HepG2 (cell line): ENCODE measurements around the gene SEMA4B. TPM values are rescaled to one million over a fixed set of nuclear protein-coding genes. Genes with fewer than 3 reads are reported as not detected.

Experiments used
- BORCS8-MEF2B ChIP-seq: sonication (generic); formaldehyde crosslinking; IDR thresholded peaks from 2 replicates; pipeline ENCODE4 v1.8.0; 2022; ENCODE audit warnings: mild to moderate bottlenecking, missing genetic modification reagents
- E2F1 ChIP-seq: sonication (generic); formaldehyde crosslinking; IDR thresholded peaks from 2 replicates; pipeline ENCODE4 v1.5.0; 2020; ENCODE audit warnings: missing genetic modification reagents
- HDAC2 ChIP-seq: sonication (generic); formaldehyde crosslinking; IDR thresholded peaks from 2 replicates; pipeline ENCODE4 v1.4.0; 2020; ENCODE audit warnings: missing genetic modification reagents
- IRX3 ChIP-seq: sonication (generic); formaldehyde crosslinking; IDR thresholded peaks from 2 replicates; pipeline ENCODE4 v1.8.1; 2023; ENCODE audit warnings: mild to moderate bottlenecking, low read depth, missing genetic modification reagents, borderline replicate concordance
- MIER3 ChIP-seq: IDR thresholded peaks from 2 replicates; pipeline ENCODE4 v1.6.1; 2016; ENCODE audit warnings: missing compliant biosample characterization, borderline replicate concordance
- MIXL1 ChIP-seq: IDR thresholded peaks from 2 replicates; pipeline ENCODE4 v1.6.1; 2016
- NBN ChIP-seq: fragments of 450-650 bp; conservative IDR thresholded peaks from 2 replicates; pipeline ENCODE4 v1.6.1; 2017
- NFE2L1 ChIP-seq: sonication (generic); formaldehyde crosslinking; IDR thresholded peaks from 2 replicates; pipeline ENCODE4 v1.4.0; 2020; ENCODE audit warnings: missing genetic modification reagents, mild to moderate bottlenecking, borderline replicate concordance
- NR2F1 ChIP-seq, 2 experiments: fragments of 450-650 bp in 1 of 2; formaldehyde crosslinking in 1 of 2; IDR thresholded peaks; 2 replicates each; pipeline versions ENCODE4 v1.5.0 to v1.6.1; 2016 to 2020; ENCODE audit warnings: mild to moderate bottlenecking in 1 of 2, missing compliant biosample characterization in 1 of 2, missing genetic modification reagents in 1 of 2, moderate library complexity in 1 of 2
- POLR2AphosphoS2 ChIP-seq: IDR thresholded peaks from 2 replicates; pipeline ENCODE4 v1.6.1; 2011; ENCODE audit warnings: low read depth, low read length, improper control_type of control experiment
- SIX1 ChIP-seq: sonication (generic); formaldehyde crosslinking; IDR thresholded peaks from 2 replicates; pipeline ENCODE4 v1.4.0; 2020; ENCODE audit warnings: missing genetic modification reagents, borderline replicate concordance
- SP1 ChIP-seq, 2 experiments: fragments of 450-650 bp in 1 of 2; sonication (generic) in 1 of 2; formaldehyde crosslinking in 1 of 2; IDR thresholded peaks; 2 replicates each; pipeline versions ENCODE4 v1.4.0 to v1.6.1; 2016 to 2020; ENCODE audit warnings: missing genetic modification reagents in 1 of 2
- TAF15 ChIP-seq: fragments of 200-400 bp; formaldehyde crosslinking; IDR thresholded peaks from one replicate; pipeline ENCODE4 v1.6.1; 2018; ENCODE audit warnings: mild to moderate bottlenecking, low read depth, low read length; ENCODE audit not compliant: poor library complexity, severe bottlenecking
- U2AF2 ChIP-seq: fragments of 200-400 bp; formaldehyde crosslinking; IDR thresholded peaks from 2 replicates; pipeline ENCODE4 v1.6.1; 2017; ENCODE audit warnings: low read depth, mild to moderate bottlenecking, low read length
- ZKSCAN1 ChIP-seq: fragments of 150-350 bp; IDR thresholded peaks from 2 replicates; pipeline ENCODE4 v1.6.1; 2014; ENCODE audit warnings: low read length
- ZKSCAN5 ChIP-seq: sonication (generic); formaldehyde crosslinking; IDR thresholded peaks from 2 replicates; pipeline ENCODE4 v1.5.1; 2020; ENCODE audit warnings: mild to moderate bottlenecking, missing genetic modification reagents
- ZNF205 ChIP-seq: IDR thresholded peaks from 2 replicates; pipeline ENCODE4 v1.6.1; 2018; ENCODE audit warnings: missing biosample characterization, missing genetic modification reagents
- ZNF275 ChIP-seq: sonication (generic); formaldehyde crosslinking; IDR thresholded peaks from 2 replicates; pipeline ENCODE4 v1.8.0; 2022; ENCODE audit warnings: missing genetic modification reagents, mild to moderate bottlenecking, inconsistent platforms, borderline replicate concordance
- ZNF281 ChIP-seq: sonication (generic); formaldehyde crosslinking; IDR thresholded peaks from 2 replicates; pipeline ENCODE4 v1.4.0; 2020; ENCODE audit warnings: missing genetic modification reagents, borderline replicate concordance
- ZNF367 ChIP-seq: sonication (generic); formaldehyde crosslinking; IDR thresholded peaks from 2 replicates; pipeline ENCODE4 v1.4.0; 2020; ENCODE audit warnings: missing genetic modification reagents, borderline replicate concordance
- ZNF414 ChIP-seq: sonication (generic); formaldehyde crosslinking; IDR thresholded peaks from 2 replicates; pipeline ENCODE4 v1.5.0; 2020; ENCODE audit warnings: missing genetic modification reagents
- ZNF570 ChIP-seq: sonication (generic); formaldehyde crosslinking; IDR thresholded peaks from 2 replicates; pipeline ENCODE4 v1.4.0; 2020; ENCODE audit warnings: mild to moderate bottlenecking, missing genetic modification reagents, borderline replicate concordance
- ZNF724P ChIP-seq: sonication (generic); formaldehyde crosslinking; IDR thresholded peaks from 2 replicates; pipeline ENCODE4 v1.8.0; 2022; ENCODE audit warnings: missing genetic modification reagents, borderline replicate concordance
- ZNF776 ChIP-seq: sonication (generic); formaldehyde crosslinking; IDR thresholded peaks from 2 replicates; pipeline ENCODE4 v1.4.0; 2020; ENCODE audit warnings: mild to moderate bottlenecking, missing genetic modification reagents
- ZSCAN29 ChIP-seq: sonication (generic); formaldehyde crosslinking; conservative IDR thresholded peaks from 2 replicates; pipeline ENCODE4 v1.4.0; 2020; ENCODE audit warnings: mild to moderate bottlenecking, missing genetic modification reagents
- polyA plus RNA-seq, 8 experiments: library from polyadenylated mRNA; depleted of rRNA in 3 of 8; stranded (reverse) in 7 of 8; unstranded in 1 of 8; fragments of >200 nt; fragmentation: Illumina TruSeq in 4 of 8; extraction: Trizol in 4 of 8; gene quantifications; 2 replicates each; pipeline versions ENCODE4 v1.2.1 to v1.2.3, GENCODE V29; 2011 to 2016; ENCODE audit warnings: low read depth in 4 of 8, missing spikeins in 1 of 8, mixed read lengths in 1 of 8; ENCODE audit not compliant: insufficient read depth in 1 of 8
- total RNA-seq, 5 experiments: library from RNA; depleted of rRNA; stranded (reverse); fragments of >200 nt; fragmentation: Illumina TruSeq; extraction: Trizol; gene quantifications; 2 replicates each; pipeline ENCODE4 v1.2.3, GENCODE V29; 2016; ENCODE audit warnings: low read depth in 1 of 5

Gene SEMA4B
- total and polyA plus RNA-seq, 2 of the 13 experiments (the other 11 are each of a cell fraction or from before 2014, with no cell fraction given) = 2.1 to 17.0 TPM

GRCh38 chr15:90165659-90166489 lies 35.3 kb upstream of the SEMA4B start (continued):
- TF ChIP-seq NFE2L1 (CRISPR knock-in tag) (no peak), MIER3 (CRISPR knock-in tag) (peak; percentile 65; the same call in 1 of the 2 replicates), NBN (no peak), ZNF281 (CRISPR knock-in tag) (no peak), ZKSCAN5 (CRISPR knock-in tag) (no peak), SP1 (IDR thresholded peaks at IDR 0.05) (no peak), SP1 (CRISPR knock-in tag; IDR thresholded peaks at IDR 0.05) (peak; percentile 66), MIXL1 (CRISPR knock-in tag) (peak; percentile 65), ZNF414 (CRISPR knock-in tag) (no peak), U2AF2 (no peak), POLR2AphosphoS2 (no peak), E2F1 (CRISPR knock-in tag) (no peak), ZNF570 (CRISPR knock-in tag) (no peak), HDAC2 (peak; percentile 89), BORCS8-MEF2B (CRISPR knock-in tag) (no peak), ZNF367 (CRISPR knock-in tag) (no peak), IRX3 (no peak), ZKSCAN1 (no peak; the same call in 1 of the 2 replicates), ZSCAN29 (CRISPR knock-in tag) (no peak; the same call in 1 of the 2 replicates), ZNF776 (CRISPR knock-in tag) (no peak), TAF15 (no peak), ZNF275 (CRISPR knock-in tag) (no peak), NR2F1 (CRISPR knock-in tag; IDR thresholded peaks at IDR 0.05) (no peak), ZNF724P (CRISPR knock-in tag) (no peak), ZNF205 (CRISPR knock-in tag) (no peak; the same call in 1 of the 2 replicates), SIX1 (CRISPR knock-in tag) (no peak; the same call in 1 of the 2 replicates)
